ENCODE data around the gene CHN2. TPM values are rescaled to one million over a fixed set of nuclear protein-coding genes. Genes with fewer than 3 reads are reported as not detected.

The CHN2 gene
- polyA plus RNA-seq, 2 of the 4 experiments (the other 2 are of a cell fraction), result 0.06 TPM; not detected in 1

GRCh38 chr7:29319719-29320521, 125.3 kb downstream of the CHN2 start (continued):
- TF ChIP-seq MAX (IDR thresholded peaks at IDR 0.05) (no peak), EHF (CRISPR knock-in tag; IDR thresholded peaks at IDR 0.05) (no peak), HOXA7 (CRISPR knock-in tag; IDR thresholded peaks at IDR 0.05) (no peak), FOXS1 (CRISPR knock-in tag; IDR thresholded peaks at IDR 0.05) (no peak), KDM5A (IDR thresholded peaks at IDR 0.05) (no peak)

GRCh38 chr7:29320577-29320976, 126.0 kb downstream of the CHN2 start:
- WGBS (ENCODE audit: missing lambda C conversion rate), result 18% methylated on average over 2 of the region's 2 CpGs
- TF ChIP-seq RNF2 (IDR thresholded peaks at IDR 0.05; ENCODE audit: borderline replicate concordance, low read depth), result no peak
- Histone ChIP-seq H3K4me3 (no peak overlapping the region), H3K4me2 (no peak overlapping the region), H3K4me1 (no peaks in the 10 kb centered on the region), H3K27ac (no peak overlapping the region), H3K9me3 (no peaks in the 10 kb centered on the region)
- FAIRE-seq (no peak), ATAC-seq (no peak), DNase-seq (ENCODE audit: low read depth in 1 of 2, low spot score in 1 of 2) (no peak)
- POLR2A ChIA-PET, result no interaction called here
- CTCF ChIA-PET, result no interaction called here

- TF ChIP-seq RARB (CRISPR knock-in tag; IDR thresholded peaks at IDR 0.05), result no peak
- TF ChIP-seq CBX2 (IDR thresholded peaks at IDR 0.05; ENCODE audit: borderline replicate concordance, low read depth), result no peak
- TF ChIP-seq EP300 (IDR thresholded peaks at IDR 0.05), result no peak
- ATAC-seq (no peak), DNase-seq (ENCODE audit: low read depth in 1 of 2, low spot score in 1 of 2) (no peak), FAIRE-seq (no peak)
- H3K4me3 ChIP-seq, result no peak overlapping the region
- WGBS (ENCODE audit: missing lambda C conversion rate), result 1% methylated on average over 3 of the region's 3 CpGs
- no peak overlapping the region for H3K27ac ChIP-seq
- CTCF ChIA-PET, result interaction anchor here (0.8 to 1.2 kb wide), 4 partner anchors 10 to 22 kb away, joined by 3 to 4 read pairs (median 3); no protein-coding TSS in a partner anchor
- no peaks in the 10 kb centered on the region for H3K4me1 ChIP-seq
- no peak overlapping the region for H3K4me2 ChIP-seq
- POLR2A ChIA-PET, result no interaction called here
- H3K9me3 ChIP-seq, result no peaks in the 10 kb centered on the region
Observed at GRCh38 chr7:29322023-29322712, 127.6 kb downstream of the CHN2 start.

- TF ChIP-seq ESRRA (IDR thresholded peaks at IDR 0.05; ENCODE audit: borderline replicate concordance, low read length) (no peak), E2F6 (IDR thresholded peaks at IDR 0.05; ENCODE audit: borderline replicate concordance, low read depth) (no peak), KDM5A (IDR thresholded peaks at IDR 0.05) (no peak), SMC3 (IDR thresholded peaks at IDR 0.05) (no peak), CHD4 (IDR thresholded peaks at IDR 0.05; ENCODE audit: borderline replicate concordance) (no peak), RCOR1 (IDR thresholded peaks at IDR 0.05; ENCODE audit: low read depth, low read length) (no peak), USF2 (IDR thresholded peaks at IDR 0.05) (no peak), RARB (CRISPR knock-in tag; IDR thresholded peaks at IDR 0.05) (no peak), KDM1A (IDR thresholded peaks at IDR 0.05; ENCODE audit: low read depth) (no peak), RFX5 (IDR thresholded peaks at IDR 0.05) (no peak), RNF2 (IDR thresholded peaks at IDR 0.05; ENCODE audit: borderline replicate concordance, low read depth) (no peak), HOXB13 (CRISPR knock-in tag; IDR thresholded peaks at IDR 0.05; ENCODE audit: low read depth) (no peak), MAZ (IDR thresholded peaks at IDR 0.05; ENCODE audit: borderline replicate concordance, low read depth, low read length) (no peak), CBX8 (IDR thresholded peaks at IDR 0.05) (no peak), ZFP36 (IDR thresholded peaks at IDR 0.05; ENCODE audit: borderline replicate concordance, partially characterized antibody) (no peak), PHF8 (IDR thresholded peaks at IDR 0.05; ENCODE audit: borderline replicate concordance, low read depth) (no peak)
- Histone ChIP-seq H3K4me1 (no peaks in the 10 kb centered on the region), H3K9me3 (no peaks in the 10 kb centered on the region), H3K4me3 (no peak overlapping the region), H3K27ac (no peak overlapping the region), H3K4me2 (no peak overlapping the region)
- CTCF ChIA-PET, result no interaction called here
- FAIRE-seq (no peak), DNase-seq (ENCODE audit: low read depth in 1 of 2, low spot score in 1 of 2) (no peak), ATAC-seq (no peak)
- 15% methylated on average over 2 of the region's 2 CpGs for WGBS (ENCODE audit: missing lambda C conversion rate)
- POLR2A ChIA-PET, result no interaction called here
Observed at GRCh38 chr7:29325476-29325875, 130.9 kb downstream of the CHN2 start.

Data from A549 (cell line).